HepG2 (cell line): ENCODE results near the gene GPR158. TPM values are rescaled to one million over a fixed set of nuclear protein-coding genes. Genes with fewer than 3 reads are reported as not detected.

ENCODE experiments used
- ATAC-seq: fragments of 200-7000 bp; cut with Tn5 transposase; 3 replicates; pipeline ENCODE4 v1.9.1; 2020; ENCODE audit warnings: mild to moderate bottlenecking, moderate library complexity
- BruUV-seq: library from RNA; stranded (reverse); fragments of 400-500 nt; replicated peaks from 2 replicates; lab custom pipeline; 2021; lab: Mats Ljungman, UMichigan
- CTCF ChIA-PET: fragments of 300-600 bp; formaldehyde crosslinking; extraction: SDS; loops from one replicate; lab custom pipeline; 2021; ENCODE audit warnings: low total read pairs, inconsistent platforms, low intra/inter-chr PET ratio; lab: Yijun Ruan, JAX
- POLR2A ChIA-PET: fragments of 350-600 bp; sonication (Branson Sonifier 250); formaldehyde crosslinking; loops from one replicate; lab custom pipeline; 2020; ENCODE audit warnings: antibody characterized with exemption, inconsistent platforms; lab: Yijun Ruan, JAX
- DNase-seq: peaks from one replicate; pipeline ENCODE4 v3.0.0-alpha.2; 2015; ENCODE audit warnings: low spot score
- FAIRE-seq: peaks from 3 replicates; lab custom pipeline; 2011; peaks lifted over from hg19 to GRCh38; lab: Jason Lieb, UNC
- H2AFZ ChIP-seq: one replicate; pipeline ENCODE4 v1.6.1; 2011; ENCODE audit warnings: low read length, inconsistent platforms
- H3K27ac ChIP-seq: fragments of 300-600 bp; 3 replicates; pipeline ENCODE4 v1.8.0; 2011; ENCODE audit warnings: mixed run types, mild to moderate bottlenecking, mixed read lengths, low read length, inconsistent platforms; ENCODE audit not compliant: insufficient read depth; ENCODE audit errors: extremely low read length
- H3K27me3 ChIP-seq, 2 experiments: fragments of 200-600 bp in 1 of 2; 2 replicates in 1 of 2; 3 replicates in 1 of 2; pipeline versions ENCODE4 v1.6.0 to v1.8.0; 2011; ENCODE audit warnings: low read length in 2 of 2, mild to moderate bottlenecking in 2 of 2, moderate library complexity in 2 of 2, inconsistent platforms in 1 of 2; ENCODE audit not compliant: insufficient read depth in 2 of 2, control insufficient read depth in 1 of 2
- H3K36me3 ChIP-seq, 2 experiments: fragments of 200-600 bp in 1 of 2; replicated peaks in 1 of 2; 2 replicates in 1 of 2; 3 replicates in 1 of 2; pipeline versions ENCODE4 v1.5.1 to v1.8.0; 2011; ENCODE audit warnings: low read length in 2 of 2, inconsistent platforms in 1 of 2; ENCODE audit not compliant: insufficient read depth in 2 of 2, control insufficient read depth in 1 of 2
- H3K4me1 ChIP-seq: 2 replicates; pipeline ENCODE4 v1.5.1; 2012; ENCODE audit warnings: low read length, inconsistent platforms; ENCODE audit not compliant: insufficient read depth
- H3K4me2 ChIP-seq: 2 replicates; pipeline ENCODE4 v1.6.0; 2011; ENCODE audit warnings: low read depth, low read length, inconsistent platforms
- H3K4me3 ChIP-seq, 3 experiments: fragments of 200-600 bp in 1 of 3; sonication (generic), shearing (Covaris generic) in 1 of 3; replicated peaks in 1 of 3; 2 replicates each; pipeline ENCODE4 v1.5.1; 2011 to 2016; ENCODE audit warnings: low read length in 3 of 3, inconsistent platforms in 2 of 3, low read depth in 2 of 3, mild to moderate bottlenecking in 2 of 3, control low read depth in 1 of 3, mixed read lengths in 1 of 3; ENCODE audit not compliant: insufficient read depth in 1 of 3
- H3K79me2 ChIP-seq: one replicate; pipeline ENCODE4 v1.6.1; 2011; ENCODE audit warnings: low read length, inconsistent platforms; ENCODE audit not compliant: insufficient read depth
- H3K9ac ChIP-seq: 2 replicates; pipeline ENCODE4 v1.6.0; 2011; ENCODE audit warnings: mild to moderate bottlenecking, low read depth, low read length, inconsistent platforms; ENCODE audit not compliant: insufficient read depth
- H3K9me3 ChIP-seq: 2 replicates; pipeline ENCODE4 v1.5.1; 2012; ENCODE audit warnings: mild to moderate bottlenecking, low read length
- H4K20me1 ChIP-seq: 2 replicates; pipeline ENCODE4 v1.6.0; 2011; ENCODE audit warnings: inconsistent platforms, mild to moderate bottlenecking, low read length, moderate library complexity; ENCODE audit not compliant: insufficient read depth
- BRF2 ChIP-seq: sonication (generic); formaldehyde crosslinking; IDR thresholded peaks from 2 replicates; pipeline ENCODE4 v1.8.1; 2022; ENCODE audit warnings: mild to moderate bottlenecking, missing genetic modification reagents
- HHEX ChIP-seq: IDR thresholded peaks from 2 replicates; pipeline ENCODE4 v1.6.1; 2016; ENCODE audit warnings: control low read depth
- KAT8 ChIP-seq: IDR thresholded peaks from 2 replicates; pipeline ENCODE4 v1.6.1; 2016; ENCODE audit warnings: missing genetic modification reagents, missing compliant biosample characterization
- MLLT10 ChIP-seq: sonication (generic); formaldehyde crosslinking; IDR thresholded peaks from 2 replicates; pipeline ENCODE4 v1.4.0; 2020; ENCODE audit warnings: missing genetic modification reagents
- NCOA1 ChIP-seq: sonication (generic); formaldehyde crosslinking; IDR thresholded peaks from 2 replicates; pipeline ENCODE4 v1.9.0; 2021; ENCODE audit warnings: missing genetic modification reagents
- RAD51 ChIP-seq: fragments of 450-650 bp; IDR thresholded peaks from 2 replicates; pipeline ENCODE4 v1.6.1; 2016; ENCODE audit warnings: borderline replicate concordance
- SNAI1 ChIP-seq: sonication (generic); formaldehyde crosslinking; IDR thresholded peaks from 2 replicates; pipeline ENCODE4 v1.5.0; 2020; ENCODE audit warnings: mild to moderate bottlenecking, missing genetic modification reagents, borderline replicate concordance
- THRA ChIP-seq: sonication (generic); formaldehyde crosslinking; IDR thresholded peaks from 2 replicates; pipeline ENCODE4 v1.4.0; 2020; ENCODE audit warnings: missing genetic modification reagents, borderline replicate concordance
- ZKSCAN1 ChIP-seq: fragments of 150-350 bp; IDR thresholded peaks from 2 replicates; pipeline ENCODE4 v1.6.1; 2014; ENCODE audit warnings: low read length
- ZNF121 ChIP-seq: sonication (generic); formaldehyde crosslinking; IDR thresholded peaks from 2 replicates; pipeline ENCODE4 v1.5.0; 2020; ENCODE audit warnings: mild to moderate bottlenecking, missing genetic modification reagents
- ZNF264 ChIP-seq: sonication (generic); formaldehyde crosslinking; IDR thresholded peaks from 2 replicates; pipeline ENCODE4 v1.4.0; 2020; ENCODE audit warnings: missing genetic modification reagents
- ZNF362 ChIP-seq: sonication (generic); formaldehyde crosslinking; IDR thresholded peaks from 2 replicates; pipeline ENCODE4 v1.4.0; 2020; ENCODE audit warnings: missing genetic modification reagents, mild to moderate bottlenecking, borderline replicate concordance
- ZNF441 ChIP-seq: sonication (generic); formaldehyde crosslinking; IDR thresholded peaks from 2 replicates; pipeline ENCODE4 v1.7.0; 2021; ENCODE audit warnings: missing genetic modification reagents, borderline replicate concordance
- ZNF788 ChIP-seq: sonication (generic); formaldehyde crosslinking; IDR thresholded peaks from 2 replicates; pipeline ENCODE4 v1.5.0; 2020; ENCODE audit warnings: mild to moderate bottlenecking, missing genetic modification reagents, borderline replicate concordance
- ZNF878 ChIP-seq: sonication (generic); formaldehyde crosslinking; IDR thresholded peaks from 2 replicates; pipeline ENCODE4 v1.8.1; 2023; ENCODE audit warnings: mild to moderate bottlenecking, missing genetic modification reagents, moderate library complexity
- WGBS: methylation state at CpG from one replicate; pipeline ENCODE4 v1.1.6; 2017; ENCODE audit warnings: low lambda C conversion rate; 5-methylcytosine and 5-hydroxymethylcytosine counted together
- in situ Hi-C: cut with HindIII; loops from 2 replicates; pipeline ENCODE4 v1.10.0; 2017; ENCODE audit warnings: low pct_unique_long_range_greater_than_20kb; ENCODE audit not compliant: extremely low pct_ligation_motif_present
- intact Hi-C: fragments of 100-400 bp; cut with micrococcal nuclease; formaldehyde crosslinking; loops from one replicate; pipeline ENCODE4 v1.10.0; 2022; ENCODE audit not compliant: unreplicated experiment
- polyA plus RNA-seq, 8 experiments: library from polyadenylated mRNA; depleted of rRNA in 3 of 8; stranded (reverse) in 7 of 8; unstranded in 1 of 8; fragments of >200 nt; fragmentation: Illumina TruSeq in 4 of 8; extraction: Trizol in 4 of 8; gene quantifications; 2 replicates each; pipeline versions ENCODE4 v1.2.1 to v1.2.3, GENCODE V29; 2011 to 2016; ENCODE audit warnings: low read depth in 4 of 8, missing spikeins in 1 of 8, mixed read lengths in 1 of 8; ENCODE audit not compliant: insufficient read depth in 1 of 8
- total RNA-seq, 5 experiments: library from RNA; depleted of rRNA; stranded (reverse); fragments of >200 nt; fragmentation: Illumina TruSeq; extraction: Trizol; gene quantifications; 2 replicates each; pipeline ENCODE4 v1.2.3, GENCODE V29; 2016; ENCODE audit warnings: low read depth in 1 of 5

The GPR158 gene
- total and polyA plus RNA-seq, 2 of the 13 experiments (the other 11 are each of a cell fraction or from before 2014, with no cell fraction given): not detected

GRCh38 chr10:25453619-25454018 is 278.8 kb downstream of the GPR158 start:
- CTCF ChIA-PET: no interaction called here
- Histone ChIP-seq H3K79me2 (no peaks in the 10 kb centered on the region), H3K27me3 (no peaks in the 10 kb centered on the region; a peak in 1 of 5 replicates), H3K4me2 (no peak overlapping the region), H3K36me3 (no peaks in the 10 kb centered on the region), H4K20me1 (no peaks in the 10 kb centered on the region), H3K4me3 (no peak overlapping the region), H2AFZ (no peak overlapping the region), H3K9ac (no peak overlapping the region), H3K4me1 (no peaks in the 10 kb centered on the region), H3K9me3 (peaks cover 4% of the 10 kb centered on the region; the same call in 1 of the 2 replicates), H3K27ac (no peak overlapping the region)
- WGBS: 84% methylated on average over 1 of the region's 1 CpG
- FAIRE-seq (no peak), ATAC-seq (no peak), DNase-seq (no peak)
- TF ChIP-seq ZNF264 (CRISPR knock-in tag) (no peak), THRA (no peak), BRF2 (CRISPR knock-in tag) (no peak), MLLT10 (CRISPR knock-in tag) (no peak), ZNF121 (CRISPR knock-in tag) (no peak), ZNF878 (no peak), KAT8 (CRISPR knock-in tag) (no peak), ZNF441 (CRISPR knock-in tag) (no peak), ZNF788 (CRISPR knock-in tag) (no peak), RAD51 (no peak), ZNF362 (no peak), SNAI1 (no peak), HHEX (no peak), NCOA1 (CRISPR knock-in tag) (no peak), ZKSCAN1 (no peak)
- in situ Hi-C loops: no loop called here
- intact Hi-C loops: no loop called here
- BruUV-seq: no TSS peak
- POLR2A ChIA-PET: no interaction called here
